Muscle layer of colon (tissue), 2 donors: Measurements from ENCODE around the gene BAAT.
A peak's percentile ranks its signal among the peaks of the same experiment; 100 is the strongest.

Experiments
- H3K27ac ChIP-seq: one replicate; pipeline ENCODE4 v1.7.0; 2013; ENCODE audit warnings: low read depth, mild to moderate bottlenecking, low read length, moderate library complexity
- H3K27me3 ChIP-seq, 2 donors: one replicate each; pipeline ENCODE4 v1.7.0; 2013; ENCODE audit warnings: low read length in 2 of 2, mild to moderate bottlenecking in 2 of 2; ENCODE audit not compliant: insufficient read depth in 2 of 2, control insufficient read depth in 1 of 2
- H3K36me3 ChIP-seq: one replicate; pipeline ENCODE4 v1.7.0; 2013; ENCODE audit warnings: mild to moderate bottlenecking, low read length; ENCODE audit not compliant: insufficient read depth
- H3K4me1 ChIP-seq: one replicate; pipeline ENCODE4 v1.7.0; 2013; ENCODE audit warnings: mild to moderate bottlenecking, low read length; ENCODE audit not compliant: insufficient read depth
- H3K4me3 ChIP-seq, 2 donors: one replicate each; pipeline ENCODE4 v1.7.0; 2013; ENCODE audit warnings: low read length in 2 of 2, low read depth in 1 of 2, mild to moderate bottlenecking in 1 of 2, moderate library complexity in 1 of 2
- H3K9ac ChIP-seq: one replicate; pipeline ENCODE4 v1.7.0; 2013; ENCODE audit warnings: low read length
- H3K9me3 ChIP-seq: one replicate; pipeline ENCODE4 v1.7.0; 2013; ENCODE audit warnings: mild to moderate bottlenecking, low read length
- donor health status: abdominal sarcoma.
- donor health status: Adenocarcinoma of cecum.

BAAT gene

DNA sequence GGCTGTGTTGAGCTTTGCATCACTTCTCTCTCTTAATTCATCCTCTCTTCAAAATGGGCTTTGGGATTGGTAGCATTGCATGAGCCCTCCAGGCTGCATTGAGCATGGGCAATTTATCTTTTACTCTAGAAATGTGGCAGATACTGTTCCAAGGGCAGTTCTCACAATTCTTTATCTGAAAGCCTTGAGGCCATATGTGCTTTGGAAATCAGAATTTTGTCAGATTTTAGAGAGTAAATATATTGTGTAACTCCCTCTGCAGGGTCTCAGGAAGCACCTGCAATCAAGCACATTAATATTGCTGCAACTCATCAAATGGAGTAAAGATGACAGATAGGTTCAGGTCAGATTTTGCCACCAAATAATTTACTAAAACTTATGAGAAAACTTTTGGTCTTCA lies 33.2 kb upstream of the BAAT start:
- no peak overlapping the region for H3K4me3 ChIP-seq
- H3K9me3 ChIP-seq = peaks cover 24% of the 10 kb centered on the region
- H3K9ac ChIP-seq = no peak overlapping the region
- no peak overlapping the region for H3K27ac ChIP-seq
- H3K27me3 ChIP-seq = no peaks in the 10 kb centered on the region
- no peaks in the 10 kb centered on the region for H3K36me3 ChIP-seq
- no peaks in the 10 kb centered on the region for H3K4me1 ChIP-seq

DNA sequence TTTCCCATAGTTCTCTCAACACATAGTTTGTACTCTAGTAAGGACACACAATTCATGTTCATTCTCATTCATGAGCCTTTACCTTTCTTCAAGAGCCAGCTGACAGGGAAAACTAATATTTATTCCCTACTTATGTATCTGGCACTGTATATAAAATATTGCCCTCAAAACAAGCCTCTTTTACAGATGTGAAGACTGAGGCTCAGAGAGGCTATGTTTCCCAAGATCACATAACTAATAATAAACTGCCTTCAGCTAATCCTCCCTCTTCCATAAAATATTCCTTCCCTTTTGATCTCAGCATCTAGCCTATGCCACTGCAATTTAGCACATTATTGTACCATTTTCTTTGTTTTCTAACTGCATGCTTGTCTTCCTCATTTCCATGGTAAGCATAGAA lies 32.6 kb upstream of the BAAT start:
- H3K9me3 ChIP-seq = peaks cover 28% of the 10 kb centered on the region
- H3K36me3 ChIP-seq = no peaks in the 10 kb centered on the region
- H3K9ac ChIP-seq = no peak overlapping the region
- H3K4me3 ChIP-seq = no peak overlapping the region
- H3K27me3 ChIP-seq = no peaks in the 10 kb centered on the region
- no peak overlapping the region for H3K27ac ChIP-seq
- no peaks in the 10 kb centered on the region for H3K4me1 ChIP-seq

DNA sequence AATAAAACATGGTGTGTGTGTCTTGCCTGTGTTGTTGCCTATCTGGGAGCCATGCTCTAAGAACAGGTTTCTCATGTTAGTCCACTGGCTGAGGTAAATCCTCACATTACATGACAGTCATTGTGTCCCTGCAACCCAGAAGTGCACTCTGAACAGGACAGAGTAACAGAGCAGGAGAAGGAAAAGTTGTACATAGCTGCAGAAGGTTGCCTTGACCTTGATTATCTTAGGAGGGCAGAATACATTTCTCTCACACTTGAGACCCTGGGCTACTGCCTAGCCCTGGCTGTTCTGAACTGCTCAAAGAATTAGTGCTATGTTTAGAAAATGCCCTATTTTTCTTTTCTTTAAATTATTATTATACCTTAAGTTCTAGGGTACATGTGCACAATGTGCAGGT lies 30.8 kb upstream of the BAAT start:
- Histone ChIP-seq H3K4me3 (no peak overlapping the region), H3K36me3 (no peaks in the 10 kb centered on the region), H3K27ac (no peak overlapping the region), H3K27me3 (no peaks in the 10 kb centered on the region), H3K9ac (no peak overlapping the region), H3K9me3 (peaks cover 43% of the 10 kb centered on the region), H3K4me1 (no peaks in the 10 kb centered on the region)

DNA sequence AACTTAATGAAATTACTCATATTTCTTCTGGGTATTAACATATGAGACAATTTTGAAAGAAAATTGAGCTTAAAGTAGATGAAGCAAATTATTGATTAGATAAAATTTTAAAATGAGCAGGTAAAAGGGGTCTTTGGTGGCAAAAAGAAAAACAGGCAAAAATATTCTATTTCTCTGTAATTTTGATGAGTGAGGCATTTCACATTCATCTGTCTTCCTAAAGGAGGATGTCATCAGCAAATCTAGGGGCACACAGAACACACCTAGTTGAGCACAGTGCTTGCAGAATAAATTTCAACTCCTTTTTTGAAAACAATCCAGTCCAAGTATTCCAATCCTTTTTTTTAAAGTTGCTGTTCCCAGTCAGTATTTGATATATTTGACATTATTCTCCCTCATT lies 30.0 kb upstream of the BAAT start:
- Histone ChIP-seq H3K9ac (no peak overlapping the region), H3K9me3 (peaks cover 51% of the 10 kb centered on the region), H3K36me3 (no peaks in the 10 kb centered on the region), H3K4me3 (no peak overlapping the region), H3K4me1 (no peaks in the 10 kb centered on the region), H3K27me3 (no peaks in the 10 kb centered on the region), H3K27ac (no peak overlapping the region)

DNA sequence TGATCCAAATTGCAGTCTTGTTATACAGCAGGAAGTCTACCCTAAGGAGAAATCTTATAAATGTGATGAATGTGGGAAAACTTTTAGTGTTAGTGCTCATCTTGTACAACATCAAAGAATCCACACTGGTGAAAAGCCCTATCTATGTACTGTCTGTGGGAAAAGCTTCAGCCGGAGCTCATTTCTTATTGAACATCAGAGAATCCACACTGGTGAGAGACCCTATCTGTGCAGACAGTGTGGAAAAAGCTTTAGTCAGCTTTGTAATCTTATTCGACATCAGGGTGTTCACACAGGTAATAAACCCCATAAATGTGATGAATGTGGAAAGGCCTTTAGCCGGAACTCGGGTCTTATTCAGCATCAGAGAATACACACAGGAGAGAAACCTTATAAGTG lies 24.3 kb upstream of the BAAT start:
- peaks cover 52% of the 10 kb centered on the region for H3K36me3 ChIP-seq
- peak overlapping the region in 1 of 2 donors; percentile 36 for H3K4me3 ChIP-seq
- H3K9me3 ChIP-seq = peaks cover 83% of the 10 kb centered on the region

DNA sequence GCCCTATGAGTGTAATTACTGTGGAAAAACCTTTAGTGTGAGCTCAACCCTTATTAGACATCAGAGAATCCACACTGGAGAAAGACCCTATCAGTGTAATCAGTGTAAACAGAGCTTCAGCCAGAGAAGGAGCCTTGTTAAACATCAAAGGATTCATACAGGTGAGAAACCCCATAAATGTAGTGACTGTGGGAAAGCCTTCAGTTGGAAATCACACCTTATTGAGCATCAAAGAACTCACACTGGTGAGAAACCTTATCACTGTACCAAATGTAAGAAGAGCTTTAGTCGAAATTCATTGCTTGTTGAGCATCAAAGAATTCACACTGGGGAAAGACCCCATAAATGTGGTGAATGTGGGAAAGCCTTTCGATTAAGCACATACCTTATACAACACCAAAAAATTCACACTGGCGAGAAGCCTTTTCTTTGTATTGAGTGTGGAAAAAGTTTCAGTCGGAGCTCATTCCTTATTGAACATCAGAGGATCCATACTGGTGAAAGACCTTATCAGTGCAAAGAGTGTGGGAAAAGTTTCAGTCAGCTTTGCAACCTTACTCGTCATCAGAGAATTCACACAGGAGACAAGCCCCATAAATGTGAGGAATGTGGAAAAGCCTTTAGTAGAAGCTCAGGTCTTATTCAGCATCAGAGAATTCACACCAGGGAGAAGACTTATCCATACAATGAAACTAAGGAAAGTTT lies 23.7 kb upstream of the BAAT start:
- H3K36me3 ChIP-seq = peaks cover 58% of the 10 kb centered on the region

More for the DNA sequence above, 24.3 kb upstream of the BAAT start:
- no peaks in the 10 kb centered on the region for H3K27me3 ChIP-seq
- H3K9ac ChIP-seq = no peak overlapping the region
- no peaks in the 10 kb centered on the region for H3K4me1 ChIP-seq
- no peak overlapping the region for H3K27ac ChIP-seq

DNA sequence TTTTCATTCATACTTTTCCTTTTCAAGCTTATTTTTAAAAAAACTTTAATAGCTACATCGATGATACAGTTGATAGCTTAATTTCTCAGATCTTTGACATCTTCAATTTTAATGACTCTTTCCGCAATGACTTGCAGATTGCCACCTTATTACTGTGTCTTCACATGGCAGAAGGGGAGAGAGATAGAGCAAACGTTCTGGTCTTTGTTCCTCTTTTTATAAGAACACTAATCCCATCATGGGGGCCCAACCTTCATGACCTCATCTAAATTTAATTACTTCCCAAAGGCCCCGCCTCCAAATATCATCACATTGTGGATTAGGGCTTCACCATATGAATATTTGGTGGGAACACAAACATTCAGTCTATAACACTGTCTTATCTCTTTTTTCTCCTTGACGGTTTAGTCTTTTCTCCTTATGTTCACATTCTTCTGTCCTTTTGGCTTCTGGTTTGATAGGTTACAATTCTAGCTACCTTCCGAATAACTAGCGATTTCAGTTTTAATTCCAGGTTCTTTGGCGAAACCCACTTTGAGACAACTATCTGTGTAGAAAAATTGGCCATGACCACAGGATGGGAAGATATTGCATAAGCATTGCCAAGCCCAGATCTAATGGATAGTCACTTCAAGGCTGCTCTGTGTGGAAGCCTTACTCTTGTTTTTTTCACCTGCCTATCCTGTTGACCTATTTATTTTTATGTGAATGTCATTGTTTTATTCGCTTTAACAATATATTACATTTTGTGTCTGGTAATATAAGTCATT lies 18.9 kb upstream of the BAAT start:
- Histone ChIP-seq H3K36me3 (peaks cover 88% of the 10 kb centered on the region), H3K9me3 (peaks cover 49% of the 10 kb centered on the region), H3K9ac (no peak overlapping the region)

More for the DNA sequence above, 23.7 kb upstream of the BAAT start:
- Histone ChIP-seq H3K27ac (no peak overlapping the region), H3K27me3 (no peaks in the 10 kb centered on the region), H3K9me3 (peaks cover 85% of the 10 kb centered on the region), H3K9ac (no peak overlapping the region), H3K4me3 (peak overlapping the region in 1 of 2 donors; percentile 36), H3K4me1 (no peaks in the 10 kb centered on the region)

DNA sequence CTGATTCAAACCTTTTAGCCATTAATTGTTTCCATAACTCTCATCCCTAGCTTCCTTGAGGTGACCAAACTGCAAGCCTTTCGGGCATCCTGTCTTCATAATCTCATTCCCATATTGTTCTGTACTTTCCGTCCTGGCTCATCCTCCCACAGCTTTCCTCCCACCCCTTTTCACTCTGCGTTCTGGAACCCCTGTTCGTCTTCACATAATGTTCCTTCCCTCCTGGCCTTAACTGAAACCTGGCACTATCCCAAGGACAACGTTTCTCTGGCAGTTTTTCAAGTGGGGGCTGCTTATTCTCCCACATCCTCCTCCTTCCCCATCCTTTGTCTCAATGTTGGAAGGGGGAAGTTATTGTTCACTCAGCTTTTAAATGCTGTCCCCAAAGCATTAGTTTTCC lies 15.3 kb upstream of the BAAT start:
- H3K9ac ChIP-seq = peak overlapping the region; percentile 98
- peaks cover 28% of the 10 kb centered on the region for H3K4me1 ChIP-seq
- H3K27ac ChIP-seq = peak overlapping the region; percentile 20
- H3K4me3 ChIP-seq = peak overlapping the region; percentile 0 to 91
- no peaks in the 10 kb centered on the region for H3K27me3 ChIP-seq
- peaks cover 17% of the 10 kb centered on the region for H3K9me3 ChIP-seq
- peaks cover 55% of the 10 kb centered on the region for H3K36me3 ChIP-seq

More for the DNA sequence above, 18.9 kb upstream of the BAAT start:
- H3K4me3 ChIP-seq = no peak overlapping the region
- H3K27me3 ChIP-seq = no peaks in the 10 kb centered on the region
- H3K4me1 ChIP-seq = peaks cover 18% of the 10 kb centered on the region
- no peak overlapping the region for H3K27ac ChIP-seq

DNA sequence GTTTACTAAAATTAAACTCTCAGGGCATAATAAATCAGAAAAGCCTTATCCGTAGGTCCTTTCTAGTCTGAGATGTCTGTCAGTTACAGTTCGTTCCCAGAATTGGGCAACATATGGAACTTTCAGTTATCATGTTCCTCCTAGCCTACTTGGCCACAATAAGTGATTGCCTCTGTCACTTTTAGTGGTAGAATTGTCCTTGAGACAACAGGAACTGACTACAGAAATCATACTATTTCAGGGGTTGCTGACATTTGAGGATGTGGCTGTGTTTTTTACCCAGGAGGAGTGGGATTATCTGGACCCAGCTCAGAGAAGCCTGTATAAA lies 14.8 kb upstream of the BAAT start:
- H3K4me1 ChIP-seq = peaks cover 28% of the 10 kb centered on the region
- peaks cover 15% of the 10 kb centered on the region for H3K9me3 ChIP-seq
- peak overlapping the region; percentile 79 to 91 for H3K4me3 ChIP-seq
- peak overlapping the region; percentile 98 for H3K9ac ChIP-seq
- peaks cover 50% of the 10 kb centered on the region for H3K36me3 ChIP-seq
- H3K27me3 ChIP-seq = no peaks in the 10 kb centered on the region
- H3K27ac ChIP-seq = peak overlapping the region; percentile 75

DNA sequence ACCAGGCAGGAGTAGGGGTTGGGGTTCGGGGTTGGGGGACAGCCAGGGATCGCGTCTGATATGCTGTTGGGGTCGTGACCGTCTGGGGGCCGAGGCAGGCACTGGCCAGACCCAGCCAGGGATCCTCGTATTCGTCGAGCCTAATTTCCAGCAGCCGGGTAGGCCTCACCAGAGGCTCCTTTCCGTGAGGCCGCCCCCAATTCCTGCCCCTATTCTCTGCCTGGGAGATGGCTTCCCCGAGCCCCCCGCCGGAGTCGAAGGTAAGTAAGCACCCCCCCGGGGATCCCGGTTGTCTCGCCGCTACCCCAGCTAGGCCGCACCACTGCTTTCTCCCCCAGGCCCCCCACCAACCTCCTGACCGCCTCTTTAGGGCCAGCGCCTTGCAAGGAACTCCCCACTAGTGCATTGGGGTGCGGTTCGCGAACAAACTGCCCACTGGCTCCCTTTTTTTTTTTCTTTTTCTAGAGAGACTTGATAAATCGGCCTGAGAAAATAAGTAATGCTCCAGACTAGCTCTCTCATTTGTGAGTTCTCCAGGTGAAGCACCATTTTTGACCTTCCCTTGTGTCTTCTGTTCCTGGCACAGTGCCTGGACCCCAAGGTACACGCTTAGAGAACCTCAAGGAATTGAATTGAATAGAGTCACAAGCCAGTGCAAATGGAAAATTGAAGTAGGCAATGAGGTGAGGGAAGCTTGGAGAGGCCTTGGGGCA lies 14.3 kb upstream of the BAAT start:
- H3K36me3 ChIP-seq = peaks cover 49% of the 10 kb centered on the region
- H3K4me1 ChIP-seq = peaks cover 28% of the 10 kb centered on the region
- no peaks in the 10 kb centered on the region for H3K27me3 ChIP-seq
- peak overlapping the region; percentile 98 for H3K9ac ChIP-seq
- H3K27ac ChIP-seq = peak overlapping the region; percentile 75
- H3K9me3 ChIP-seq = peaks cover 13% of the 10 kb centered on the region
- H3K4me3 ChIP-seq = peak overlapping the region; percentile 79 to 91

DNA sequence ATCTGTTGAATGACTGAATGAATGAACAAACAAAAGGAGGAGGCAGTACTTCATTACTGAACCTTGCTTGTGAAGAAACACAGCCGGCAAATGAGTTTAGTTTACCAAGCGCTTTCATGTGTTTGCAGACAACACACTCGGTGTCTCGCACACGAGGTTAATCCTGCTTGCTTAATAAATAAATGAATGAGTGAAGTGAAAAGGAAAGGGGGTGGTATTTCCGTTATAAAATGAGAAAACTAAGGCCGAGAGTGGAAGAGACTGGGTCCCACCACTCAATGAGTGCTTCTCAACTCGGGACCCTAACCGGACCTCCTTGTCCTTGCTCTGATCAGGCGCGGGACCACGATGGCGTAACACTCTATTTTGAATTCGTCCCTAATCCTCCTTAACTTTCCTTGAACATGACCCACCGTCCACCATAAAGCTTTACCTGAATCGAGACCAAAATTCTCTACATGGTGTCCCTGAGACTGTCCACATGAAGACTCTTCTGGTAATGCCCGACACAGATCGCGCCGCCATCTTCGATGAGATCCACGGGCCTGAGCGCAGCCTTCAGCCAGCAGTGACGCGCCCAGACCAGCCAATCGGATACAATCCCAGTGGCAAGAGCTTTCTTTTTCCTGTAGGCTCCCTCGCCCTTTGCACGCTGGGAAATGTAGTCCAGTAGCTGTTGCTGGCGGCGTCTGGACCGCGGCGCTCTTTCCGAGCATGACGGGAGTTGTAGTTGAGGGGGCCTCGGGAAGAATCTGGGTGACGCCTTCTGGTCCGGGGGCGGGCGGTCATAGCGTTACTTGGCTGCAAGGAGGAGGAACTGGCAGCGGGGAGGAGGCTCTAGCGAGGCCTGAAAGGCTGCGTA lies 13.5 kb upstream of the BAAT start, which contains the start of the genes MRPL50 and ZNF189:
Gene MRPL50, minus strand, starts transcription at position 551 of the 862 bp plus-strand sequence. Its CDS starts 26 bp downstream, at position 525.
Gene ZNF189, plus strand, starts transcription at position 784 of the 862 bp plus-strand sequence. CDS start 306 bp downstream, outside the sequence.
- Histone ChIP-seq H3K9me3 (peaks cover 6% of the 10 kb centered on the region), H3K4me1 (peaks cover 28% of the 10 kb centered on the region), H3K4me3 (peak within 1 kb of the TSS; percentile 79 to 96), H3K9ac (peak within 1 kb of the TSS; percentile 98), H3K27ac (peak within 1 kb of the TSS; percentile 87), H3K27me3 (no peaks in the 10 kb centered on the region), H3K36me3 (peaks cover 41% of the 10 kb centered on the region)
